ENCODE measurements around the gene AP2M1. TPM values are rescaled to one million over a fixed set of nuclear protein-coding genes. Genes with fewer than 3 reads are reported as not detected.

AP2M1 gene
- total and polyA plus RNA-seq, 2 of the 13 experiments (the other 11 are each of a cell fraction or from before 2014, with no cell fraction given) = 126 to 146 TPM

DNA sequence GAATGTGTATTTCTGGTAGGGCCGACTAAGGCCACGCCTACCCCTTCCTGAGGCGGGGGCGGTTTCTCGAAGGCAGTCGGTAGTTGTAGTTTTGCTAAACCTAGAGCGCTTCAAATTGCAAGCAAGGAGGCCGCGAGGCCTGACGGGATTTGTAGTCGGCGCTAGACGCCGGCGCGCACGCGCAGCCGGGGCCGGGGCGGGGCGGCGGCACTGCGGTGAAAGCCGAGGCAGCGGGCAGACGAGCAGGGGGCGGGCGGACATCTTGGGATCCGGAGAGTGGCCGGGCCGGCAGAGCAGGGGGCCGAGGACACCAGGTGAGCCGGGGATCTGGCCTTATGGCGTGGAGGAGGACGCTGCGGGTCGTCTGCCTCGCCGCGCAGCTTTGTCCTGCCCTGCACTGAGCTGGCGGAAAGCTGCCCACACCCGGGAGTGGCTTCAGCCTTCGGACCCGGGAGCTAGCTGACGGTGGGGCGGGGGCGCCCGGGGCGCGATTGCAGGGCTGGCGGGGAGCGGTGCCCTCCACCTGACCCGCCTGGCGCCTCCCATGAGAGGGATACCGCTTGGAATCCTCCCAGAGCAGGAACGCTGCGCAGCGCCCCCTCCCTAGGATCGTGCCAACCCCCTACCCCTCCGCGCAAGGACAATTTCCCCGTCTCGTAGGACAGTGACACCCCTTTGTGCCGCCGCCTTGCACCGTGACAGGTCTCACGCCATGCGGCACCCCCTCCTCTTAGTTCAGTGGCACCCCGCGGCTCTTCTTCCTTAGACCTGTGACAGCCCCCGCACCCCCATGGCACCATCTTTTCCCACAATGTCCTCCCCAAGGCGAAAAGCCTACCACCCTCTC is at the start of gene AP2M1 (continued):
- TF ChIP-seq ZNF503 (CRISPR knock-in tag; IDR thresholded peaks at IDR 0.05) = no peak; the same call in 1 of the 2 replicates
- TF ChIP-seq GABPB1 (CRISPR knock-in tag; IDR thresholded peaks at IDR 0.05) = peak; percentile 90
- no peak for TF ChIP-seq RFX1 (IDR thresholded peaks at IDR 0.05)
- TF ChIP-seq ZNF564 (CRISPR knock-in tag; IDR thresholded peaks at IDR 0.05) = no peak
- TF ChIP-seq ZNF879 (CRISPR knock-in tag; IDR thresholded peaks at IDR 0.05) = no peak
- TF ChIP-seq SP140L (CRISPR knock-in tag; IDR thresholded peaks at IDR 0.05; ENCODE audit: borderline replicate concordance) = no peak
- TF ChIP-seq, protein P1, sequence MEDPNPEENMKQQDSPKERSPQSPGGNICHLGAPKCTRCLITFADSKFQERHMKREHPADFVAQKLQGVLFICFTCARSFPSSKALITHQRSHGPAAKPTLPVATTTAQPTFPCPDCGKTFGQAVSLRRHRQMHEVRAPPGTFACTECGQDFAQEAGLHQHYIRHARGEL (CRISPR knock-in tag; IDR thresholded peaks at IDR 0.05) = no peak
- TF ChIP-seq BRF2 (CRISPR knock-in tag; IDR thresholded peaks at IDR 0.05) = no peak
- TF ChIP-seq MAZ (IDR thresholded peaks at IDR 0.05; ENCODE audit: borderline replicate concordance, low read depth, low read length) = peak; percentile 92
- TF ChIP-seq MAZ (CRISPR knock-in tag; IDR thresholded peaks at IDR 0.05; ENCODE audit: low read depth) = peak; percentile 82
- no peak for TF ChIP-seq XRCC5 (optimal IDR thresholded peaks at IDR 0.05; ENCODE audit: low read length)
- TF ChIP-seq, protein P2, sequence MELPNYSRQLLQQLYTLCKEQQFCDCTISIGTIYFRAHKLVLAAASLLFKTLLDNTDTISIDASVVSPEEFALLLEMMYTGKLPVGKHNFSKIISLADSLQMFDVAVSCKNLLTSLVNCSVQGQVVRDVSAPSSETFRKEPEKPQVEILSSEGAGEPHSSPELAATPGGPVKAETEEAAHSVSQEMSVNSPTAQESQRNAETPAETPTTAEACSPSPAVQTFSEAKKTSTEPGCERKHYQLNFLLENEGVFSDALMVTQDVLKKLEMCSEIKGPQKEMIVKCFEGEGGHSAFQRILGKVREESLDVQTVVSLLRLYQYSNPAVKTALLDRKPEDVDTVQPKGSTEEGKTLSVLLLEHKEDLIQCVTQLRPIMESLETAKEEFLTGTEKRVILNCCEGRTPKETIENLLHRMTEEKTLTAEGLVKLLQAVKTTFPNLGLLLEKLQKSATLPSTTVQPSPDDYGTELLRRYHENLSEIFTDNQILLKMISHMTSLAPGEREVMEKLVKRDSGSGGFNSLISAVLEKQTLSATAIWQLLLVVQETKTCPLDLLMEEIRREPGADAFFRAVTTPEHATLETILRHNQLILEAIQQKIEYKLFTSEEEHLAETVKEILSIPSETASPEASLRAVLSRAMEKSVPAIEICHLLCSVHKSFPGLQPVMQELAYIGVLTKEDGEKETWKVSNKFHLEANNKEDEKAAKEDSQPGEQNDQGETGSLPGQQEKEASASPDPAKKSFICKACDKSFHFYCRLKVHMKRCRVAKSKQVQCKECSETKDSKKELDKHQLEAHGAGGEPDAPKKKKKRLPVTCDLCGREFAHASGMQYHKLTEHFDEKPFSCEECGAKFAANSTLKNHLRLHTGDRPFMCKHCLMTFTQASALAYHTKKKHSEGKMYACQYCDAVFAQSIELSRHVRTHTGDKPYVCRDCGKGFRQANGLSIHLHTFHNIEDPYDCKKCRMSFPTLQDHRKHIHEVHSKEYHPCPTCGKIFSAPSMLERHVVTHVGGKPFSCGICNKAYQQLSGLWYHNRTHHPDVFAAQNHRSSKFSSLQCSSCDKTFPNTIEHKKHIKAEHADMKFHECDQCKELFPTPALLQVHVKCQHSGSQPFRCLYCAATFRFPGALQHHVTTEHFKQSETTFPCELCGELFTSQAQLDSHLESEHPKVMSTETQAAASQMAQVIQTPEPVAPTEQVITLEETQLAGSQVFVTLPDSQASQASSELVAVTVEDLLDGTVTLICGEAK (IDR thresholded peaks at IDR 0.05) = no peak
- TF ChIP-seq, protein P2 (CRISPR knock-in tag; IDR thresholded peaks at IDR 0.05) = no peak; the same call in 1 of the 2 replicates
- TF ChIP-seq MED8 (CRISPR knock-in tag; IDR thresholded peaks at IDR 0.05; ENCODE audit: insufficient replicate concordance) = no peak
- TF ChIP-seq MIER2 (CRISPR knock-in tag; IDR thresholded peaks at IDR 0.05) = no peak
- peak; percentile 84 for TF ChIP-seq SALL2 (CRISPR knock-in tag; IDR thresholded peaks at IDR 0.05)
- TF ChIP-seq ZFP62 (CRISPR knock-in tag; IDR thresholded peaks at IDR 0.05) = no peak
- TF ChIP-seq REPIN1 (CRISPR knock-in tag; IDR thresholded peaks at IDR 0.05; ENCODE audit: borderline replicate concordance, low read depth) = peak; percentile 37; the same call in 1 of the 2 replicates
